CD8-positive, alpha-beta memory T cell (primary cell): ENCODE measurements around the gene RAB4B. TPM values are rescaled to one million over a fixed set of nuclear protein-coding genes. Genes with fewer than 3 reads are reported as not detected.
"Not testable (repeated sequence)": the region's sequence is repeated elsewhere in the genome, so short reads cannot be mapped to it uniquely, and the experiment has no call there.

Source experiments
- CTCF ChIA-PET: fragments of 350-600 bp; sonication (Branson Sonifier 250); formaldehyde crosslinking; loops from one replicate; lab custom pipeline; 2021; ENCODE audit warnings: antibody characterized with exemption; lab: Charles Lee
- POLR2A ChIA-PET: fragments of 350-600 bp; sonication (Branson Sonifier 250); formaldehyde crosslinking; loops from one replicate; lab custom pipeline; 2021; ENCODE audit warnings: antibody characterized with exemption; lab: Charles Lee
- DNase-seq, 5 donors: peaks; one replicate each; pipeline versions ENCODE4 v3.0.0 to v3.0.0-alpha.2; 2020 to 2022; ENCODE audit warnings: mixed read lengths in 1 of 5
- H3K27ac ChIP-seq: one replicate; pipeline ENCODE4 v1.7.0; 2013; ENCODE audit warnings: low read depth, mild to moderate bottlenecking, low read length, moderate library complexity
- H3K27me3 ChIP-seq: 2 replicates; pipeline ENCODE4 v1.7.0; 2013; ENCODE audit warnings: low read length, mild to moderate bottlenecking; ENCODE audit not compliant: insufficient read depth, poor library complexity, severe bottlenecking
- H3K36me3 ChIP-seq: 2 replicates; pipeline ENCODE4 v1.7.0; 2013; ENCODE audit warnings: mild to moderate bottlenecking, low read length, moderate library complexity; ENCODE audit not compliant: insufficient read depth
- H3K4me1 ChIP-seq: 2 replicates; pipeline ENCODE4 v1.7.0; 2013; ENCODE audit warnings: mild to moderate bottlenecking, low read length, moderate library complexity; ENCODE audit not compliant: insufficient read depth
- H3K4me3 ChIP-seq: 2 replicates; pipeline ENCODE4 v1.7.0; 2013; ENCODE audit warnings: mild to moderate bottlenecking, low read length
- H3K9me3 ChIP-seq: 2 replicates; pipeline ENCODE4 v1.7.0; 2013; ENCODE audit warnings: mild to moderate bottlenecking, low read length
- H3K27ac Mint-ChIP-seq, 8 donors: one replicate each; pipeline ENCODE4 v1.8.0; 2020 to 2021; ENCODE audit warnings: mixed read lengths in 8 of 8, mild to moderate bottlenecking in 6 of 8, inconsistent platforms in 3 of 8, moderate library complexity in 3 of 8
- H3K27me3 Mint-ChIP-seq, 2 donors: one replicate each; pipeline ENCODE4 v1.8.0; 2020 to 2021; ENCODE audit warnings: mixed read lengths in 2 of 2, mild to moderate bottlenecking in 1 of 2, moderate library complexity in 1 of 2
- H3K36me3 Mint-ChIP-seq, 3 donors: one replicate each; pipeline ENCODE4 v1.8.0; 2020 to 2021; ENCODE audit warnings: mixed read lengths in 3 of 3, inconsistent platforms in 1 of 3, mild to moderate bottlenecking in 1 of 3
- H3K4me1 Mint-ChIP-seq, 3 donors: one replicate each; pipeline ENCODE4 v1.8.0; 2020 to 2021; ENCODE audit warnings: mixed read lengths in 3 of 3, inconsistent platforms in 1 of 3, mild to moderate bottlenecking in 1 of 3
- H3K4me3 Mint-ChIP-seq, 7 donors: one replicate each; pipeline ENCODE4 v1.8.0; 2020 to 2021; ENCODE audit warnings: mixed read lengths in 7 of 7, mild to moderate bottlenecking in 6 of 7, moderate library complexity in 4 of 7, inconsistent platforms in 2 of 7
- H3K9me3 Mint-ChIP-seq, 5 donors: one replicate each; pipeline ENCODE4 v1.8.0; 2020 to 2022; ENCODE audit warnings: mixed read lengths in 5 of 5, mild to moderate bottlenecking in 3 of 5, moderate library complexity in 2 of 5, inconsistent platforms in 1 of 5
- polyA plus RNA-seq: library from polyadenylated mRNA; unstranded; fragments of 300-500 nt; fragmentation: Illumina TruSeq; gene quantifications from one replicate; pipeline ENCODE4 v1.2.3, GENCODE V29; 2021
- total RNA-seq, 2 experiments: library from RNA; stranded (reverse); gene quantifications; one replicate each; pipeline ENCODE4 v1.2.3, GENCODE V29; 2021

RAB4B gene
- total and polyA plus RNA-seq, 3 experiments from 2014 or later: 24.2 to 95.2 (median 27.2) TPM

GRCh38 chr19:40822161-40822560 is 44.1 kb downstream of the RAB4B start:
- H3K27me3 ChIP-seq: no peaks in the 10 kb centered on the region
- H3K27me3 Mint-ChIP-seq: no peaks in the 10 kb centered on the region
- ChIA-PET CTCF (no interaction called here), POLR2A (no interaction called here)
- no peak overlapping the region for H3K27ac ChIP-seq
- peaks cover 0 to 1% (median 0%) of the 10 kb centered on the region in 5 donors for H3K9me3 Mint-ChIP-seq
- DNase-seq: no peak
- H3K4me3 ChIP-seq: no peak overlapping the region
- no peaks in the 10 kb centered on the region for H3K36me3 ChIP-seq
- H3K4me1 Mint-ChIP-seq: peaks cover 38 to 62% (median 48%) of the 10 kb centered on the region in 3 donors
- H3K36me3 Mint-ChIP-seq: peaks cover 2 to 6% (median 6%) of the 10 kb centered on the region in 3 donors
- no peak overlapping the region for H3K4me3 Mint-ChIP-seq
- peaks cover 33% of the 10 kb centered on the region for H3K4me1 ChIP-seq
- H3K27ac Mint-ChIP-seq: peak overlapping the region in 3 of 8 donors; percentile 3 to 84 (median 14)
- H3K9me3 ChIP-seq: no peaks in the 10 kb centered on the region

GRCh38 chr19:40822704-40823553 is 44.9 kb downstream of the RAB4B start:
- DNase-seq, H3K4me3 ChIP-seq, H3K27me3 Mint-ChIP-seq, H3K9me3 ChIP-seq, H3K27me3 ChIP-seq, H3K9me3 Mint-ChIP-seq, H3K36me3 ChIP-seq, POLR2A ChIA-PET, H3K4me3 Mint-ChIP-seq, H3K36me3 Mint-ChIP-seq: not testable (repeated sequence)
- Histone ChIP-seq H3K27ac (peak overlapping the region; percentile 38), H3K4me1 (peaks cover 34% of the 10 kb centered on the region)
- CTCF ChIA-PET: interaction anchor here (2.0 kb wide), 1 partner anchor 160 kb away, joined by 10 read pairs; no protein-coding TSS in a partner anchor
- H3K27ac Mint-ChIP-seq: peak overlapping the region in 6 of 8 donors; percentile 3 to 84 (median 51)
- H3K4me1 Mint-ChIP-seq: peaks cover 39 to 63% (median 48%) of the 10 kb centered on the region in 3 donors

- CTCF ChIA-PET: interaction anchor here (2.0 kb wide), 1 partner anchor 162 kb away, joined by 10 read pairs; no protein-coding TSS in a partner anchor
Observed at GRCh38 chr19:40824916-40825315, 46.9 kb downstream of the RAB4B start.

GRCh38 chr19:40825460-40826095 is 47.5 kb downstream of the RAB4B start:
- DNase-seq, H3K27me3 Mint-ChIP-seq, H3K9me3 Mint-ChIP-seq, POLR2A ChIA-PET, H3K36me3 ChIP-seq, H3K9me3 ChIP-seq, H3K27me3 ChIP-seq, H3K4me3 ChIP-seq, H3K27ac ChIP-seq: not testable (repeated sequence)
- CTCF ChIA-PET: interaction anchor here (2.0 kb wide), 1 partner anchor 163 kb away, joined by 10 read pairs; no protein-coding TSS in a partner anchor
- peaks cover 5 to 13% (median 7%) of the 10 kb centered on the region in 3 donors for H3K36me3 Mint-ChIP-seq
- peak overlapping the region in 7 of 8 donors; percentile 32 to 95 (median 86) for H3K27ac Mint-ChIP-seq
- H3K4me3 Mint-ChIP-seq: peak overlapping the region in 5 of 7 donors; percentile 19 to 61 (median 45)
- peaks cover 18% of the 10 kb centered on the region for H3K4me1 ChIP-seq
- peaks cover 24 to 46% (median 33%) of the 10 kb centered on the region in 3 donors for H3K4me1 Mint-ChIP-seq

More at GRCh38 chr19:40824916-40825315, 46.9 kb downstream of the RAB4B start:
- H3K4me3 ChIP-seq, H3K9me3 ChIP-seq, H3K27me3 Mint-ChIP-seq, H3K27ac ChIP-seq, H3K4me3 Mint-ChIP-seq, POLR2A ChIA-PET, H3K9me3 Mint-ChIP-seq, H3K27me3 ChIP-seq, H3K36me3 ChIP-seq, DNase-seq: not testable (repeated sequence)
- H3K4me1 Mint-ChIP-seq: peaks cover 24 to 47% (median 34%) of the 10 kb centered on the region in 3 donors
- H3K36me3 Mint-ChIP-seq: peaks cover 5 to 10% (median 7%) of the 10 kb centered on the region in 3 donors
- peak overlapping the region in 4 of 8 donors; percentile 86 to 95 (median 90) for H3K27ac Mint-ChIP-seq
- peaks cover 18% of the 10 kb centered on the region for H3K4me1 ChIP-seq

DNA sequence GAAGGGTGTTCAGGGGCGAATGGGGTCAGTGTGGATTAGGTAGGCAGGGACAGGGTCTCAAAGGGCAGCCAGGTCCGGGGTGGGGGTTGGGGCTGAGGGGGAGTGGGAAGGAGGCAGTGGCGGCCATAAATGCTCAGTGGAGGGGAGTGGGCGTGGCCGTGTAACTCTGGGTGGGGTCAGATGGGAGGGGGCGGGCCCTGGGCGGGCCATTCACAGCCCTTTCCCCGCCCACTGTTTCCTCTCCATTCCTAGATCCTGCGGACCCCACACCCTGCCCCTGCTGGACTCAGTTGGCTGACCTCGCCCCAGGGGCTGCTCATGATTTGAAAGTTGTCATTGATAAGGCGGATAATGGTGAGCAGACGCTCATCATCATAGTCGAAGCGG is 48.3 kb downstream of the RAB4B start:
- H3K4me1 ChIP-seq: peaks cover 18% of the 10 kb centered on the region
- H3K27ac ChIP-seq: peak overlapping the region; percentile 41
- H3K36me3 ChIP-seq, H3K9me3 Mint-ChIP-seq, POLR2A ChIA-PET, CTCF ChIA-PET, H3K4me3 ChIP-seq, H3K9me3 ChIP-seq, H3K27me3 Mint-ChIP-seq, DNase-seq, H3K27me3 ChIP-seq: not testable (repeated sequence)
- peak overlapping the region in 6 of 7 donors; percentile 21 to 88 (median 49) for H3K4me3 Mint-ChIP-seq
- H3K4me1 Mint-ChIP-seq: peaks cover 24 to 46% (median 33%) of the 10 kb centered on the region in 3 donors
- peaks cover 5 to 15% (median 7%) of the 10 kb centered on the region in 3 donors for H3K36me3 Mint-ChIP-seq
- H3K27ac Mint-ChIP-seq: peak overlapping the region; percentile 54 to 98 (median 95)

DNA sequence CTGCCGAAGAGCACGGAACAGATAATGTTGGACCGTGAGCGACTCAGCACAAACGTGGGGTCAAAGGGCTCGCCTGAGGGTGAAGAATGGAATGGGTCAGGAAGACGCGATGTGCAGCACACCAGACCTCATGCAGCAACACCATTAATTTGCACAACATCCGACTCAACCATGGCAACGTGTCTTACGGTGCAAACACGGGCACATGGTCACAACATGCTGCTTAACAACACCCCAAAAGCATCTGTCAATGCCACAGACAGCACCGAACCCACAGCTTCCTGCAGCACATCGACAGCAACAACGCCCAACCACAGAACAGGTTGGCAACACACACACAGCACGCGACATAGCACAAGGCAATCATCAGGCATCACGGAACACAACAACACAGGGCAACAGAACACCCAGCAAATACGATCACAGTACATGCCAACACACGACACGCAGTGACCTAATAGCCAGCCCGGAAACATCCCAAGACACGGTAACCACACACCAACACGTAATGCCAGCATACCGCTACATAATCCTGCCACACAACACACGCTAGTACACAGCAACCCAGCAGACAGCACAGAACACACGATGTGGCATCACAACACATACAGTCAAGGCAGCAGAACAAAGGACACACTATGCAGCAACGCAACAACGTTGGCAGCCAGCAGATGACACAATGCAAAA is 48.8 kb downstream of the RAB4B start:
- H3K4me3 Mint-ChIP-seq: peak overlapping the region; percentile 8 to 88 (median 44)
- POLR2A ChIA-PET, H3K36me3 ChIP-seq, H3K9me3 Mint-ChIP-seq, CTCF ChIA-PET, H3K9me3 ChIP-seq, H3K27me3 ChIP-seq, H3K27me3 Mint-ChIP-seq, H3K4me3 ChIP-seq: not testable (repeated sequence)
- peaks cover 5 to 15% (median 7%) of the 10 kb centered on the region in 3 donors for H3K36me3 Mint-ChIP-seq
- DNase-seq: peak; percentile 45 to 90 (median 86)
- H3K4me1 Mint-ChIP-seq: peaks cover 24 to 46% (median 34%) of the 10 kb centered on the region in 3 donors
- peak overlapping the region; percentile 54 to 98 (median 95) for H3K27ac Mint-ChIP-seq
- Histone ChIP-seq H3K27ac (peak overlapping the region; percentile 41), H3K4me1 (peaks cover 18% of the 10 kb centered on the region)

DNA sequence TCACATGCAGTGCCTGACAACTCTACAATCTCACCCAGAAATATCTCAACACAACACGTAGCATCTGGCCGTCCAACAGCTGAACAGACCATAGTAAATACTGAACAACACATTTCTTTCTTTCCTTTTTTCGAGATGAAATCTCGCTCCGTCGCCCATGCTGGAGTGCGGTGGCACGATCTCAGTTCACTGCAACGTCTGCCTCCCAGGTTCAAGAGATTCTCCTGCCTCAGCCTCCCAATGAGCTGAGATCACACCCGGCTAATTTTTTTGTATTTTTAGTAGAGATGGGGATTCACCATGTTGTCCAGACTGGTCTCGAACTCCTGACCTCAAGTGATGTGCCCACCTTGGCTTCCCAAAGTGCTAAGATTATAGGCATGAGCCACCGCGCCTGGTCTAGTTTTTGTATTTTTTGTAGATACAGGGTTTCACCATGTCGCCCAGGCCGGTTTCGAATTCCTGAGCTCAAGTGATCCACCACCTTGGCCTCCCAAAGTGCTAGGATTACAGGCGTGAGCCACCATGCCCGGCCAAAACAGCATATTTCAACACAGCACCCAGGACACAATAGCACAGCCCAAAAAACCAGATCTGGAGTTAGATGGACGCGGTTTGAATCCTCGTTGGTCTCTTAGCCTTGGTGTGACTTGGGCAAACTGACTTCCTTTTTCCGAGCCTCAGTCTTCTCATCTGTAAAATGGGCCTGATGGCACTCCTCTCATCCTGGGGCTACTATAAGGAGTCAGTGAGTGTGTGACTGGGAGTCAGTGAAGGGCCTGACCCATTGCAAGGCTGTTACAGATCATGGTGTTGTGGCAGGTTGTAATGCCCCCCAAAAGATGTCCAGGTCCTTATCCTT is 49.6 kb downstream of the RAB4B start:
- no peak overlapping the region for H3K4me3 ChIP-seq
- H3K4me1 Mint-ChIP-seq: peaks cover 26 to 48% (median 37%) of the 10 kb centered on the region in 3 donors
- ChIA-PET CTCF (interaction anchor here (1.6 kb wide), 1 partner anchor 22 kb away, joined by 5 read pairs; no protein-coding TSS in a partner anchor), POLR2A (no interaction called here)
- peaks cover 5 to 15% (median 7%) of the 10 kb centered on the region in 3 donors for H3K36me3 Mint-ChIP-seq
- peak overlapping the region in 6 of 7 donors; percentile 8 to 73 (median 41) for H3K4me3 Mint-ChIP-seq
- H3K27ac Mint-ChIP-seq: peak overlapping the region; percentile 81 to 98 (median 94)
- no peaks in the 10 kb centered on the region for H3K9me3 ChIP-seq
- H3K27me3 ChIP-seq: no peaks in the 10 kb centered on the region
- H3K27me3 Mint-ChIP-seq: peaks cover 0 to 2% of the 10 kb centered on the region in 2 donors
- H3K4me1 ChIP-seq: peaks cover 18% of the 10 kb centered on the region
- no peaks in the 10 kb centered on the region for H3K36me3 ChIP-seq
- peaks cover 0 to 1% (median 0%) of the 10 kb centered on the region in 5 donors for H3K9me3 Mint-ChIP-seq
- H3K27ac ChIP-seq: peak overlapping the region; percentile 41
- DNase-seq: no peak
